ENCODE data around the gene MLLT6. TPM values are rescaled to one million over a fixed set of nuclear protein-coding genes. Genes with fewer than 3 reads are reported as not detected.

MLLT6 gene
- total and polyA plus RNA-seq, 2 of the 4 experiments (the other 2 are of a cell fraction), result 7.2 to 21.2 TPM

GRCh38 chr17:38656959-38657823 is 47.9 kb upstream of the MLLT6 start:
- H3K79me1 ChIP-seq (ENCODE audit: low read depth in 1 of 2, low read length in 2 of 2), result no peaks in the 10 kb centered on the region
- no peak overlapping the region for H4K5ac ChIP-seq (ENCODE audit: low read depth, low read length)
- no peak overlapping the region for H3K4ac ChIP-seq (ENCODE audit: low read depth, low read length)
- no peaks in the 10 kb centered on the region for H3K36me3 ChIP-seq (ENCODE audit: control insufficient read depth, insufficient read depth, low read length)
- H3K4me1 ChIP-seq (ENCODE audit: control insufficient read depth, insufficient read depth, low read length), result no peaks in the 10 kb centered on the region
- H3K9me1 ChIP-seq (ENCODE audit: insufficient read depth, low read length), result no peaks in the 10 kb centered on the region; the same call in 1 of the 2 replicates
- no peak overlapping the region for H3K18ac ChIP-seq (ENCODE audit: low read depth, low read length)
- H3K9ac ChIP-seq (ENCODE audit: low read depth, low read length), result no peak overlapping the region
- H3K4me2 ChIP-seq (ENCODE audit: low read depth, low read length), result no peak overlapping the region
- no peaks in the 10 kb centered on the region for H4K20me1 ChIP-seq (ENCODE audit: insufficient read depth, low read length)
- H3K23ac ChIP-seq (ENCODE audit: low read depth, low read length), result no peak overlapping the region
- POLR2A ChIA-PET (ENCODE audit: unreplicated experiment), result no interaction called here
- dilution Hi-C loops (cut with HindIII; ENCODE audit: low sequenced_read_pairs, unreplicated experiment) (no loop called here), intact Hi-C loops (cut with micrococcal nuclease) (no loop called here), in situ Hi-C loops (cut with MboI; ENCODE audit: low sequenced_read_pairs) (no loop called here)
- no peak overlapping the region for H2BK120ac ChIP-seq (ENCODE audit: low read depth, low read length)
- no peak overlapping the region for H3K56ac ChIP-seq (ENCODE audit: extremely low read depth, insufficient read depth, low read length)
- no peaks in the 10 kb centered on the region for H3K9me3 ChIP-seq (ENCODE audit: control insufficient read depth, insufficient read depth, low read length)
- H3K14ac ChIP-seq (replicated peaks; ENCODE audit: low read depth, low read length), result no peak overlapping the region
- ATAC-seq (ENCODE audit: low read depth), result no peak
- H3K27me3 ChIP-seq (ENCODE audit: control insufficient read depth, insufficient read depth, low read length), result peaks cover 53% of the 10 kb centered on the region
- H2BK5ac ChIP-seq (ENCODE audit: low read depth, low read length, poor library complexity, severe bottlenecking), result no peak overlapping the region
- no peak overlapping the region for H2AK5ac ChIP-seq (ENCODE audit: low read depth, low read length)
- no peak overlapping the region for H2BK15ac ChIP-seq (ENCODE audit: low read depth, low read length)
- H3K27ac ChIP-seq (ENCODE audit: insufficient read depth, low read length), result no peak overlapping the region
- CTCF ChIA-PET, result no interaction called here
- H2AFZ ChIP-seq (replicated peaks; ENCODE audit: low read length, poor library complexity), result peak overlapping the region; percentile 3
- H2AK9ac ChIP-seq (replicated peaks; ENCODE audit: low read depth, low read length, poor library complexity), result peak overlapping the region; percentile 33
- DNase-seq, result no peak
- H4K91ac ChIP-seq (ENCODE audit: insufficient read depth, low read depth, low read length), result no peak overlapping the region
- no peak overlapping the region for H3K4me3 ChIP-seq (ENCODE audit: insufficient read depth, low read depth, low read length)
- no peak overlapping the region for H2BK20ac ChIP-seq (ENCODE audit: low read depth, low read length)
- BruUV-seq (replicated peaks), result no TSS peak
- no peak for TF ChIP-seq MAFK (IDR thresholded peaks at IDR 0.05; ENCODE audit: low read depth, low read length)
- TF ChIP-seq CEBPB (IDR thresholded peaks at IDR 0.05; ENCODE audit: low read depth, low read length), result no peak
- no peak for TF ChIP-seq USF2 (IDR thresholded peaks at IDR 0.05; ENCODE audit: low read depth, low read length)
- no peak for TF ChIP-seq MAZ (IDR thresholded peaks at IDR 0.05; ENCODE audit: borderline replicate concordance, low read depth, low read length)
- TF ChIP-seq RAD21 (IDR thresholded peaks at IDR 0.05; ENCODE audit: low read length), result no peak
- no peak for TF ChIP-seq RCOR1 (IDR thresholded peaks at IDR 0.05; ENCODE audit: insufficient replicate concordance, low read length)
- TF ChIP-seq MXI1 (IDR thresholded peaks at IDR 0.05; ENCODE audit: borderline replicate concordance, low read depth, low read length), result no peak
- TF ChIP-seq FOS (IDR thresholded peaks at IDR 0.05; ENCODE audit: low read depth, low read length), result no peak
- no peak for TF ChIP-seq ELK1 (IDR thresholded peaks at IDR 0.05; ENCODE audit: borderline replicate concordance, low read depth, low read length)
- no peak overlapping the region for H4K8ac ChIP-seq (ENCODE audit: low read depth in 2 of 2, low read length in 2 of 2)
- 43% methylated on average over 11 of the region's 27 CpGs; no CpG with 5 or more reads in 1 of the 2 experiments for WGBS, 2 experiments (ENCODE audit: extremely low coverage in 2 of 2, insufficient read length in 1 of 2)
